HT1080 (cell line): ENCODE results near the gene CTBP2. TPM values are rescaled to one million over a fixed set of nuclear protein-coding genes. Genes with fewer than 3 reads are reported as not detected.
A peak's percentile ranks its signal among the peaks of the same experiment; 100 is the strongest.
"Not testable (repeated sequence)": the region's sequence is repeated elsewhere in the genome, so short reads cannot be mapped to it uniquely, and the experiment has no call there.

Experiments used
- DNase-seq: peaks from one replicate; pipeline ENCODE4 v3.0.0-alpha.2; 2015; ENCODE audit warnings: low read depth
- total RNA-seq: library from RNA; depleted of rRNA; stranded (reverse); fragments of >200 nt; shearing (Covaris generic); gene quantifications from 2 replicates; pipeline ENCODE4 v1.2.3, GENCODE V29; 2014

The CTBP2 gene
- total RNA-seq, 1 experiment from 2014 or later = 87.9 TPM

DNA sequence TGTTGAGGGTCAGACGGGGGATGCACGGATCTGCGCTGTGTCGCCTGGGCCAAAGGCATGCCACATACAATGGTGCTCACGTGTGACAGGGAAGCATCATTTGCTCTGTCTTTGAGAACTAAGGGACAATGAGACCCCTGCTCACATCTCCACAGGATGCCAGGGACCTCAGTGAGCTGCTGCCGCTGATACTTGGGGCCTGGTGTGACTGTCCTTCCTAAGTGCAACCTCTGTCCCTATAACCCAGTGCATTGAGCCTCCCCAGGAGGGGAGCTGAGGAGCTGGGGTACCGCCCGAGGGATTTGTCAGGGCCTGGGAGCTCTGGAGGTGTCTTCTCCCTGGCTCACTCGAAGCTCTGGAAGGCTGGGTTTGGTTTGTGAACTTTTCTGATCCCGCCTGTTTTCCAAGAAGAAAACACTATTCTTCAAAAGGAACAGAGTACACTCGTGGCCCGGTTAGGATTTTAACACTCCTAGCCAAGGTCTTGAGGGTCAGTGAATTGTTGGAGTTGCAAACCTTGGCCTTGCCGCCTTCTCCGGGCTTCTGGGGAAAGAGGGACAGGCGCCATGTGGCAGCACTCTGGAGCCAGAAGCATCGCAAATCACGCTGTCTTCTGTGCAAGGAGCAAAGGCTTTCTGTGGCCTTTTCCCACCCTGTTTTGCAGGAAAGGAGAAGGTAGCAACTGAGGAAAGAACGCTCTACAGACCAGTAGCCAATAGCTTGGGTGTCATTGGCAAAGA is 26.2 kb upstream of the CTBP2 start:
- no peak for DNase-seq

DNA sequence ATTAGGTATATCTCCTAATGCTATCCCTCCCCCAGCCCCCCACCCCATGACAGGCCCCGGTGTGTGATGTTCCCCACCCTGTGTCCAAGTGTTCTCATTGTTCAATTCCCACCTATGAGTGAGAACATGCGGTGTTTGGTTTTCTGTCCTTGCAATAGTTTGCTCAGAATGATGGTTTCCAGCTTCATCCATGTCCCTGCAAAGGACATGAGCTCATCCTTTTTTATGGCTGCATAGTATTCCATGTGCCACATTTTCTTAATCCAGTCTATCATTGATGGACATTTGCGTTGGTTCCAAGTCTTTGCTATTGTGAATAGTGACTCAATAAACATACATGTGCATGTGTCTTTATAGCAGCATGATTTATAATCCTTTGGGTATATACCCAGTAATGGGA is 18.7 kb upstream of the CTBP2 start:
- DNase-seq = not testable (repeated sequence)

DNA sequence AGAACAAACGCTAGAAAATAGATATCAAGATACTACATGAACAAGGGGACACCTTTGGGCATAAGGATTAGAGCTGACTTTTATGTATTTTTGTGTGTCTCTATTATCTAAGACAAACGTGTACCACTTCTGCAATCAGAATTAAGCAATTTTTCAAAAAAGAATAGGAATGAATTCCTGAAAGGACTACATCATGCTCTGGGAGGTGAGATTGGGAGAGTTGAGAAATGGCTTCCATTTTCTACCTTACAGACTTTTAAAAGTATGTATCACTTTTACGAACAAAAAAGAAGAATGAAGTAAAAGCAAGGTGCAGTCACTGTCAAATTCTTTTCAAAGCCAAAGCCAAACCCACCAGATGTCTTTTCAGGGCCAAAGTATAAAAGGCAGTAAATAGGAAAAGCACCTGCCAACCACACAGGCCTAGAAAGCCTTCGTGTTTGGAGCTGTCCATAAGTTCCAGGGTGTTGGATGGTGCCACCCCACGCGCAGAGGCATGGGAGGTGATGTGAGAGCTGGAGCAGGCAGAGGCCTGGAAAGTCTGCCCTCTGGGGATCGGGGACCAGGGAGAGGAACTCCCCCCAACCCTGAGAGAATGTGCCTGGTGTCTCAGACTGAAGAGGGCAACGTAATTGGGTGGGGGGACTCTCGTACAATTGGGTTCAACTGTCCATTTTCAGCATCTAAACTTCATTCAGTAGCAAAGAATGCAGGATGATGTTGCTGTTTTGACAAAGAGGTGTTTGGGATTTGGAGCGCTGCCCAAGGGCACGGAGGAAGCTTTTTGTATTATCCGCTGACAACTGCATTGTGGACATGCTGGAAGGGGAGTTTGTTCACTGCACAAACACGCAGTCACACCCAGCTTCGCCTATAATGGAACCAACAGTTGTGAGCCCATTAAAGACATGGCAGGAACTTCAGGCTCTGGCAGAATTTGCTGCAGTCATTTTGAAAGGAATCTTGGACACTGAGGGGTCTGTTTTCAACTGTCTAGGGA is 17.6 kb upstream of the CTBP2 start:
- DNase-seq = no peak

DNA sequence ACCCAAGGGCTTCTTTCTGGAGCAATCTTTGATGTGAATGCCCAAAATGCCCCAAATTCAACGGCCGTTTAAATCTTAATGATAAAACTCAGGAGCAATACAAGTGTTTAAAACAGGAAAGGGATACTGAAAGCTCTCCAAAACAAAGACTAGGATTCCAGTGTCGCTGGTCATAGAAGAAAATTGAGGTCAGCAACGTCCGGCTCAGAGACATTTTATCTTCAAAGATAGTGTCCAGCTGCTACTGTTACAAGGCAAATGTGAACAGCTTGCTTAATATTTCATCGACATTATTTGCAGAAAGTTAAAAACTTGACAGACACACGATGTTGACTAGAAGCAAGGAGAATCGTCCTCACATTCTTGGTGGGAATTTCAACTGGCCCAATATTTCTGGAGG is 15.4 kb upstream of the CTBP2 start:
- no peak for DNase-seq

DNA sequence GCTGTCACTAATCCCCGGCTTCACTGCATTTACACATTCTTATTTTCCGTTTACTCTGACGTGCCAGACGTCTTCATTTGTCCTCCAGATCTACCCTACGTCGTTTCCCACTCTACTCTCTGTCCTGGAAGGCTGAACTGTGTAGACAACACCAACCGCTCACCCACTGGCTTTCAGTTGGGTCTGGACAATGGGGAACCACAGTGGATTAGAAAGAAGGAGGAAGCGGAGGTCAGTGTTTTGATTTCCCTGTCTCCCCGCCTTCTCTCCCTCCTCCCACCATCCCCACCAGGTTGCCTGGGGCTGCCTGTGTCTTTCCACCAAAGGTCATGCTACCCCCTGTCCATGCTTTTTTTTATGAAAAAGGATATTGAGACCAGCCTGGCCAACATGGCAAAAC is 14.0 kb upstream of the CTBP2 start:
- no peak for DNase-seq

DNA sequence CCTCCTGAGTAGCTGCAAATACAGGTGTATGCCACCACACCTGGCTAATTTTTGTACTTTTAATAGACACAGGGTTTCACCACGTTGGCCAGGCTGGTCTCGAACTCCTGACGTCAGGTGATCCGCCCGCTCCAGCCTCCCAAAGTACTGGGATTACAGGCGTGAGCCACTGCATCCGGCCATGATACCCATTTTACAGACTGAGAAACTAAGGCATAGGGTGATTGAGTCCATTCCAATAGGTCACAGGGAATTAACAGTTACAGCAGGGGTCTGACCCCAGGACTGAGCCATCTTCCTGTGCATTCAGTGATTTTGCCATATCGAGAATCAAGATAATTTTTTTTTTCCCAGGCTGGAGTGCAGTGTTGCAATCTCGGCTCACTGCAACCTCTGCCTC is 12.3 kb upstream of the CTBP2 start:
- no peak for DNase-seq

DNA sequence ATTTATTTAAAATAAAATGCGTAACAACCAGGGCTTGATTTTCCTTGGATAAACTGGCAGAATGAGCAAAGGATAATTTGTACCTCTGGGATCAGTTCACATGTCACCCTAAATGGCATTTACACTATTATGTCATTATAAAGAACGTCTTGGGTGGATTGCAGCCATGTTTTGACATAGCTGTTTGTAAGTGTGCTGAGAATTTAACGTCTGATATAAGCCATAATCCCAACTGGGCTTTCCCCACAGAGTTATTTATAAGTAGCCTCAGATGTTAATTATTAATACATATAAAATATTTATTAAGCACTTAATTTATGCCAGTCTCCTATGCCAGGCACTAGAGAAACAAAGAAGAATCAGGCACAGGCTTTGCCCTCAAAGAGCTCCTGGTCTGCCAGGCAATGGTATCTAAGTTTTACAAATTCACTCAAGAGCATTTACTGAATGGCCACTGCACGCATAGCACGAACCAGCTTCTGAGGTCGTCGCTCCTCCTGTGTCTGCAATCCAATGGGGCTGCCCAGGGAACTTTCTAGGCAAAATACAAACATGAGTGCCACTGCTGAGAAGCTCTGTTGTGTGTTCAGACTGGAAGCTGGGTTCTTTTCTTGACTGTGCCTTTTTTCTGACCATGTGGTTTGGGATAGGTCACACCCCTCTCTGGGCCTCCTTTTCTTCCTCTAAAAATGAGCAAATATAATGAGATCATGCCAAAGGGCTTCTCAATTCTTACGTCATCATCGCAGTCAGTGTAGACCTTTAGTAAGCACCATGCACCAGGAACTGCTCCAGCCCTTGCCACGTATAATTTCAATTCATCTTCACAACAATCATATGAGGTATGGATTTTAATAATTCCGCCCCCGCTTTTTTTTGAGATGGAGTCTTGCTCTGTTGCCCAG is 11.3 kb upstream of the CTBP2 start:
- DNase-seq = no peak

DNA sequence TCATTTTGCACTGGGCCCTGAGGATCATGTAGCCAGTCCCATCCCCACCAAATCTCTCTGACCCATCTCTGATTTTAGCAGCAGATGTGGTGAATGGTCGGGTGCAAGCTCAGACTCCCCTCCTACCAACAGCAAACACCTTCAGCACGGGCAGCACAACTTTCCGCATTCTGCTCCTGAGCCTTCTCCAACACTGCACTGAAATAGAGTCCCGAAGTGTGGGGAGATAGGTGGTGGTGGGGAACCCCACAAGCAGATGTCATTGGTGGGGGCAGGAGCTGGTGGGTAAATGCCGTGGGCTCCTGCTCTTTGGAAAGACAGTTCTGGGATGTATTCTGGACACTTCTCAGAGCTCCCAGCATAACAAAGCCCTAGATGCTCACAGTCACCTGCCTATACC is 9.6 kb upstream of the CTBP2 start:
- no peak for DNase-seq

DNA sequence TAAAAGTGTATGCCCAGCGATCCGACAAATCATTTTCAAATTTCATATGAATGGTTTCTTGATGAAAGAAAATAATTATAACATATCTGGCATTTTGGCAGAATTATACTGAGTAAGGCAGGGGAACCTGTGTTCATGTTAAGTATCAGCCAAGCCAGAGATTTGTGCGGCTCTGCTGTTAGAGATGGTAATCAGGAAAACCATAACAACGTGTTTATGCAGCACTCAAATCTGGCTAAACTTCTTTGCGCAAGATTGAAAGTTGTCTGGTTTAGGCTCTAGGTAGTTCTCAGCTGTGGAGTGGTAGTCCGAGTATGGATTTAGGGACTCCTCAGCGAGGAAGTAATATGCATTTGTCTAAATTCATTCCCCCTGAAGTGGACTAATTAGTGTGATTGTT is 8.9 kb upstream of the CTBP2 start:
- no peak for DNase-seq

DNA sequence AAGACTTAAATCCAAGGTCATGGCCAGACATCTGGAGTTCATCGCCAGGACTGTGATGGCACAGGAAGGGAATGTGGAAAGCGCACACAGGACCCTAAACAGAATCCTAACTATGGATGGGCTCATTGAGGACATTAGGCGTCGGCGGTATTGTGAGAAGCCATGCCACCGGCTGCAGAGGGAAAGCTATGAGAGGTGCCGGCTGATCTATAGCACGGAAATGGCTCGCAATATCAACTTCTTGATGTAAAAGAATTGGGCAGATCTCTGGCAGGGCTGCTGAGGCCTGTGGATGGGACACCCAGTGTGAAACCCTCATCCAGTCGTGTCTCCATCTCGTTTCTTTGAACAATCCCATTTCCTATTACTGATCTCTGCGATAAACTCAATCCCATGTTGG is 6.3 kb upstream of the CTBP2 start:
- no peak for DNase-seq

DNA sequence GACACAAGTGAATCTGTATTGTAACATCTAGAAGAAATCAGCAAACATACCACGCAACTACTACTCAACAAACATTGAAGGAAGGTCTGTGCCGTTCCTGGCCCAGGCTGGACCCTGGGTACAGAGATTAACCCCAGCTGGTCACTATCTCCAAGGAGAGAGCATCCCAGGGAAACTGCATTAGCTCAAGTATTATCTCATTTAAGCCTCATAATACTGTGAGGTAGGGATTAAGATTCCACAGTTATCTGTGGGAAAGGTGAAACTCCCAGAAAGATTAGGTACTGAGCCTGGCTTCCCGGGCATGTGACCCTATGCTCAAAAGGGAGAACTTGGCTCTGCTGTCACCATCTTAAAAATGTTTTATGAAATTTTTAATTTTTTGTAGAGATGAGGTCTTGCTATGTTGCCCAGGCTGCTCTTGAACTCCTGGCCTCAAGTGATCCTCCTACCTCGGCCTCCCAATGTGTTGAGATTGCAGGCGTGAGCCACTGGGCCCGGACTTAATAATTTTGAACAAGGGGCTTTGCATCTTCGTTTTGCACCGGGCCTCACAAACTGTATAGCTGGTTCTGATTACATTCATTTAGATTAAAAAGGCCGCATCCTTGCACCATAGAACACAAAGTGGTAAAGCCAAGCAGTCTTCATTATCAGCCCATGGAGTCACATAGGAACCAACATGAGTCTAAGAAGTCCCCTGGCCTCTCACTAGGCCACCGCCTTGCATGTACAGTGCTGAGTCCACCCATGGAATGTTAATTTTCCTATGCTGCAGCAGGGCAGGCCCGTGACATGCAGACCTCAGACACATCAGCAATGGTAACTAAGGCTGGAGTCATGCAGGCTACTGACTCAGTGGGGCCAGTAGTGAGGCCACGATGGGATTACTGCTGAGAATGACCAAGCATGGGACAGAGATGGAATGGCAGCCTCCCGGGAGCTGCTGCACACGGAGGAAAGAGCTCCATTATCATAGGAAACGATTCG is 5.5 kb upstream of the CTBP2 start:
- no peak for DNase-seq

DNA sequence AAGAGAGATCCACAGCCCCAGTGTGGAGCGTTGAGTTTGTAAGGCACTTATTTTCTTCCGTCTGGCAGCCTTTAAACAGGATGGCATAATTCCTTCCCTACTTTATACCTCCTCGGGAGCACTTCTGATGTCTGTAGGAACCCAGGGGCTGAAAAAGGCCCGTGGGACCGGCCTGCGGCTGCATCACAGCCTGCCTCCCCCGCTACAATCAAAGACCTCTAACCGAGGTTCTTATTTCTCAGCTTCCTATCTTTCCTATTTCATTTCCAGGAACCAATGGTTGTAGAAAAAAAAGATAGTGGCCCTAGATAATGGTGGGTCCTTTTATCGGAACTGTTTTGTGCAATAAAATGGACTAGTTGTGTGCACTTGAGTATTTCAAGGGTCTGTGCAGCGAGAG is 4.1 kb upstream of the CTBP2 start:
- DNase-seq = no peak

DNA sequence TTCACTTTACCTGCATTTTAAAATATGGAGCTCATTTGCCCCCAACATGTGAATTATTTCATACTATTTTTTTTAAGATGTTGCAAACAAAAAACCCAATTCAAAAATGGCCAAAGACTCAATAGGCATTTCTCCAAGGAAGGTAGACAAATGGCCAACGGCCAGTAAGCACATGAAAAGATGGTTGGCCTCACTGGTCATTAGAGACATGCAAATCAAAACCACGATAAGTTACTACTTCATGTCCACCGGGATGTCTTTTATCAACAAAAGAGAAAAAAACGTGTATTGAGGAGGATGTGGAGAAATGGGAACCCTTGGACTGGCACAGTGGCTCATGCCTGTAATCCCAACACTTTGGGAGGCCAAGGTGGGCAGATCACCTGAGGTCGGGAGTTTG is 3.4 kb upstream of the CTBP2 start:
- DNase-seq = no peak

DNA sequence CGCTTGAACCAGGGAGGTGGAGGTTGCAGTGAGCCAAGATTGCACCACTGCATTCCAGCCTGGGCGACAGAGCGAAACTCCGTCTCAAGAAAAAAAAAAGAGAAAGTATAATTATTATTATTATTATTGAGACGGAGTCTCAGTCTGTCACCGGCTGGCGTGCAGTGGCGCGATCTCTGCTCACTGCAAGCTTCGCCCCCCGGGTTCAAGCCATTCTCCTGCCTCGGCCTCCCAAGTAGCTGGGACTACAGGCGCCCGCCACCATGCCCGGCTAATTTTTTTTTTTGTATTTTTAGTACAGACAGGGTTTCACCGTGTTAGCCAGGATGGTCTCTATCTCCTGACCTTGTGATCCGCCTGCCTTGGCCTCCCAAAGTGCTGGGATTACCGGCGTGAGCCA is 2.9 kb upstream of the CTBP2 start:
- not testable (repeated sequence) for DNase-seq

DNA sequence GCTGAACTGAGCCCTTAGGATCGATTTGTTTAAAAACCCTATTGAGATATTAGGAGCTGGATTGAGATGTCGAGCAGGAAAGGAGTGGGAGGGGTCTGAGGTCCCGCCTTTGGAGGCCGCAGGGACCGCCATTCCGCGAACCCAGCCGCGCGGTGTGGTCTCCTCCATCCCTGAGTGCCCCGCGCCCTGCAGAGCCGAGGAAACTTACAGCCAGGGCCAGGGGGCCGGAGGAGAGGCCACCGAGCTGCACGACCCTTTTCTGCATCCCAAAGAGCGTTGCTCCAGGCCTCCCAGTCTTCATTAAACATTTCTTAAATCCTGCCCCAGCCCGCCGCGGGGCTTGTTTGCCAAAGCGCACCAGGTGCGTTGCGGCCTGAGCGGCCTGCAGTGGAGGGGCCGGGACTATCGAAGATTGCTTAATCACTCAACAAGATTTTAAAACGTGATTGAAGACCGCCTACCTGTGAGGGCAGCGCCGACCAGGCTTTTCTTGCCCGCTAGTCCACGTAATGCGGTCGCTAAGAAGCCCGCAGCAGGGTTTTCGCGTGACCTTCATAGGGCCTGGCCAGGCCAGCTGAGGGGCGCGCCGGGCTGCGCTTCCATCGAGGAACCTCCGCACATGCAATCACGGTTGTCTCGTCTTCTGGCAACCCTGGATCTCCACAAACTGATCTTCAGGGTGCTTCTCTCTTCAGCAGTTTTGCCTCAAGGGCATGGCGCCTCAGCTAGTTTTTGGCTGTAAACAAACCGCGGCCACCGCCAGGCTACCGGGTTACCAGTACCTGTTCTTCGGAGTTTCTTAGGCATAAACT is 2.0 kb upstream of the CTBP2 start:
- DNase-seq = no peak

DNA sequence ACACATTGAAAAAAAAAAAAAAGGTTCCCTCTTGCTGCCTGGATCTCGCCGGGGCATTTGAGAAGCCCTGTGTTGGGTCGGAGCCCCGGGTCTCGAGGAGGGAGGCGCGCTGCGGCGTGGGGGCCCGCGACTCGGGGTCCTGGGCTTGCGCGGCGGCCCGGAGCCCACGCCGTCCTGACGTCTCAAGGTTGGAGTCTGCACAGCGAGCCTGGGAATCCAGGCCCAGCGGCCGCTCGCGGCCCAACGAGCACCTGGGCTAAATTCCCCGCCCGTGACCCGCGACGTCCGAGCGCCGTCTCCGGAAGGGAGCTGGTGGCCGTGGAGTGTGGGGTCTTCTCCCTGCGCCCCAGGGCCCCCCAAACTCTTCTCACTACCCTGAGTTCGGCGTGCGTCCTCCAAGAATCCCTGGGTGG is 1.4 kb upstream of the CTBP2 start:
- no peak for DNase-seq

DNA sequence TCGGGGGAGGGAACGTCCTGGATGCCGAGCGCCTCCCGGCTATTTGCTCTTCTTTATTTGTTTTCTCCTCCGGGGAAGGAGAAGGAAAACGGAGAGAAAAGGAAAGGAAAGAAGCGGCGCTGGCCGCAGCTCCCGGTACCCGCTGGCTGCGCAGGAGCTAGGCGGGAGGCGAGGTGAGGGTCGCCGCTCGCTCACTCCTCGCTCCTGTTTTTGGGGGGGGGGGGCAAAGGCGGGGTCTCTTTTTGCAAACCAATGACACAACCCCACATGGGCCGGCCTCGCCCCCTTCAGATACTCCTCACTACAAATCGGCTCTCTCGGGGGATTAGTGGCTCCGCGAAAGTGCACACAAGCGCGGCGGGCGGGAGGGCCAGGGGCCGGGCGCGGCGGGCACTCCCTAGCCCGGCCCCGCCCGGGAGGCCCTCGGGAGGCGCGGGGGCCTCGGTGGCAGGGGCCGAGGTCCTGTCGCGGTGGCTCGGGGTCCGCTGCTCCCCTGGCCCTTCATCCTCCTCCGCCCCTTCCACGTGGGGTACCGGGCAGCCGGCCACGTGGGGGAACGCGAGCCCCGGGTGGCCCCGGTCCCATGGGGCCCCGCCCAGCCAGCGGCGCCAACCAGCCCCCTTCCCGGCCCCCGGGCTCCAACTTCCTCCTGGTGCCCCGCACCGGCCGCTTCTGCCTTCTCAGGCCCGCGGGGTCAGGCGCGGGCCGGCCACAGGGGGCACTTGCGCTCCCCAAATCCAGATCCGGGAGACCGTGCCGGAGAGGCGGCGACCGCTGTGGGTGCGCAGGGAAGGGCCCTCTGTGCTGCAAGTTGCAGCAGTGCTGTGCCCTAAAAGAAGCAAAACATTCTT is 718 bp upstream of the CTBP2 start:
- DNase-seq = peak; percentile 84

DNA sequence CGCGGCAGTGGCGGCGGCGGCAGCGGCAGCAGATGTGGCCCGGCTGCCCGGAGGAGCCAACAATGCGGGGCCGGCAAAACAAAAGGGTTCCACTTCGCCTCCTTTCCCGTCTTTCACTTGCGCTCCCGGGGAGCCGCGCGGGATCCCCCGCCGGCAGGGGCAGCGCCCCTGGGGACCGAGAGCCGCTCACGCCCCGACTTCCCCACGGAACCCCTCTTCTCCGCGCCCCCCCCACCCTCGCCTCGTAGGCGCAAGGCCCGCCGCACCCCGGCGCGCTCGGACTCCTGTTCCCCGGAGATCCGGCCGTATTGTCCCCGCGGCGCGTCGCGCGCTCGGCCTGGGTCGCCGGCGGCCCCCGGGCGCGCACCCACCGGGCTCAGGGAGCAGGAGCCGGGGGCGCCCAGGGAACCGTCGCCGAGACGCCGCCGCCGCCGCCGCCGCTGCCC is 854 bp downstream of the CTBP2 start:
- DNase-seq = no peak
